Activated naive CD4-positive, alpha-beta T cell treated with anti-CD3 and anti-CD28 coated beads, Interleukin-2, amount 50 U/mL, for 16 hours (primary cell): ENCODE results near the gene LIMS1.
A peak's percentile ranks its signal among the peaks of the same experiment; 100 is the strongest.
"Not testable (repeated sequence)": the region's sequence is repeated elsewhere in the genome, so short reads cannot be mapped to it uniquely, and the experiment has no call there.

Experiments
- DNase-seq: peaks from one replicate; pipeline ENCODE4 v3.0.0-alpha.2; 2020

Gene LIMS1, protein sequence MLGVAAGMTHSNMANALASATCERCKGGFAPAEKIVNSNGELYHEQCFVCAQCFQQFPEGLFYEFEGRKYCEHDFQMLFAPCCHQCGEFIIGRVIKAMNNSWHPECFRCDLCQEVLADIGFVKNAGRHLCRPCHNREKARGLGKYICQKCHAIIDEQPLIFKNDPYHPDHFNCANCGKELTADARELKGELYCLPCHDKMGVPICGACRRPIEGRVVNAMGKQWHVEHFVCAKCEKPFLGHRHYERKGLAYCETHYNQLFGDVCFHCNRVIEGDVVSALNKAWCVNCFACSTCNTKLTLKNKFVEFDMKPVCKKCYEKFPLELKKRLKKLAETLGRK

DNA sequence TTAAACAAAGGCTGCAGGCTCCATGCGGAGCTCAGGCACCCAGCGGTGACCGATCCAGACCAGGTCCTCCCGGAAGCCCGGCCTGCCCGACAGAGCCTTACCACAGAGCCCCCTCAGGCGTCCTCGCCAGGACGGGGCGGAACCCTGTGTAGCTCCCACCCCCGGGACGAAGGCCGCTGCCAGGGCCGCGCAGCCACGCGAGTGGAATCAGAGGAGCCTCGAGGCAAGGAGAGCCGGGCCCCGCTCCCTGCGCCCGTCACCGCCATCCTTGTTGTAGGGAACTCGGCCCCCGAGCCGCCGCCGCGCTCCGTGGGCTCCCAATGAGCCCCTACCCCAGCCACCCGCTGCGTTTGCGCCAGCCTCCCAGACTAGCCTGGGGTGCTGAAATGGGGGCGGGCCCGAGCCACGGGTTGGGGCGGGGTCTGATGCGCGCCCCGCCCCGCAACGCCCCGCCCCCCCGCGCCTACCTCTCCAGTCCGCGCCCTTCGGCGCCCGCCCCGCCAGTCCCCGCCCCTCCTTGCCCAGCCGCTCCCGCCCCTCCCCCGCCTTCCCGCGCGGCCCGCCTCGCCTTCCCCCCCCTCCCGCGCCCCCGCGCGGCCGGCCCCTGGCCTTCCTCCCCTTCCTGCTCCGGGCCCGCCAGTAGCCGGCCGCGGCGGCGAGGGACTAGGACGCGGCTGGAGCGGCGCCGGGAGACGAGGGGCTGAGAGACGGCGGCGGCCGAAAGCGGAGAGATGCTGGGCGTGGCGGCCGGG lies at the start of gene LIMS1:
TSS of gene LIMS1 (plus strand) at position 639 of the 752 bp plus-strand sequence. CDS start at position 732, 93 bp downstream.
- DNase-seq = peak; percentile 82

- no peak for DNase-seq
Observed at GRCh38 chr2:108485253-108485652, 49.0 kb upstream of the LIMS1 start.

DNA sequence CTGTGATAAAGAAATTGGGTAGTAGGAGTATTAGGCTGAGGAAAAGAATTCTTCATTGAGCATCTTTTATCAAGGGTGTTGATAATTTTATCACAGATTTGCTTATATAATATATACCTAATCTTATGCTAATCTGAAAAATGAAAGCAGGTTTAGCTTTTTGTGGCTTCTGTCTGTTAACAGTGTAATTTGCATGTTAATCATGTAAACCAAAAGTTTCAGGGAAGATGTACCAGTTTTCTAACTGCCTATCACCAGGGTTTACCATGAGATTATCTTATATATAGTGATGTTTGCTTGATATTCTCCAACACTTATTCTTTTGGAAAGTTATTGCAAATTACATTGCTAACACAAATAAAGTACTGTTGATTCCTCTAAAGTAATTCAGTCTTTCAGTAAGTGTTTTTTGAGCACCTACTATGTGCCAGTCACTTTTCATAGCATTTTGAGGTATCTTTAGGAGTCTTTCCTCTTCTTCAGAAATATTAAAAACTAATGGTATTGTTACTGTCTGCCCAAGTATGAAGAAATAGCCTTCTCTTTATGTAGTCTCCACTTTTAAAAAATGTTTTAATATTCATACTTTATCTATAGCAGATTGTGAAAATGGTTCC lies 43.7 kb upstream of the LIMS1 start:
- DNase-seq = no peak

DNA sequence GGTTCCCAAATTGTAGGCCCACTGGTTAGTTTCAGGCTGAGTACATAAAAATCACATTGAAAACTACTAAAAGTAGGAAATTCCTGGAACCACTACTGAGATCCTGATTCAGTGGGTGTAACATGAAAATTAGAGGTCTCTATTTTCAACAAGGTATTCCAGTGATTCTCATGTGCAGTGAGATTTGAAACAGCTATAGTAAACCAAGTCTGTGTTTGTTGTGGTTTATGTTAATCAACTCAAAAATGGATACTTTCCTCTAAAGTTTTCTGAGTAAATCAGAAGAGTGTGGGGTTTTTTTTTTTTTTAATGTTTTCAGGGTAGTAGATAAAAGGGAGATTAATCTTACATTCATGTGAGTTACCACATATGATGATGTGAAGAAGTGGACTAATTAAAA lies 42.4 kb upstream of the LIMS1 start:
- no peak for DNase-seq

DNA sequence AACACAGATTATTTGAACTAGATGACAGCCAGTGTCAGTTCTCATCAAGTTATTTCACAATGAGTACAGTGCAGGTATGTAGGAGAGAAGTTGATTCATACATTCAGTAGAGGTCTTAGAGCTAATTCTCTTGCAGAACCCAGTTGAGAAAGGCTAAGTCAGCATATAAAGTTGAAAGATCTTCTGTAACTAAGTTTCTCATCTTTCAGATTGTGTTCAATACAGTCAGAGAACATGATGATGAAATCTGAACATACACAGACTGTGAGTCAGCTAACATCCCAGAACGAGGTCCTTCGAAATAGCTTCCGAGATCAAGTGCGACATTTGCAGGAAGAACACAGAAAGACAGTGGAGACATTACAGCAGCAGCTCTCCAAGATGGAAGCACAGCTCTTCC lies 41.9 kb upstream of the LIMS1 start:
- DNase-seq = no peak

- not testable (repeated sequence) for DNase-seq
Observed at GRCh38 chr2:108496167-108496566, 38.1 kb upstream of the LIMS1 start.

- not testable (repeated sequence) for DNase-seq
Observed at GRCh38 chr2:108507620-108508019, 26.6 kb upstream of the LIMS1 start.

- not testable (repeated sequence) for DNase-seq
Observed at GRCh38 chr2:108512431-108512830, 21.8 kb upstream of the LIMS1 start.

- not testable (repeated sequence) for DNase-seq
Observed at GRCh38 chr2:108514478-108514877, 19.8 kb upstream of the LIMS1 start.

- not testable (repeated sequence) for DNase-seq
Observed at GRCh38 chr2:108524688-108525087, 9.6 kb upstream of the LIMS1 start.

DNA sequence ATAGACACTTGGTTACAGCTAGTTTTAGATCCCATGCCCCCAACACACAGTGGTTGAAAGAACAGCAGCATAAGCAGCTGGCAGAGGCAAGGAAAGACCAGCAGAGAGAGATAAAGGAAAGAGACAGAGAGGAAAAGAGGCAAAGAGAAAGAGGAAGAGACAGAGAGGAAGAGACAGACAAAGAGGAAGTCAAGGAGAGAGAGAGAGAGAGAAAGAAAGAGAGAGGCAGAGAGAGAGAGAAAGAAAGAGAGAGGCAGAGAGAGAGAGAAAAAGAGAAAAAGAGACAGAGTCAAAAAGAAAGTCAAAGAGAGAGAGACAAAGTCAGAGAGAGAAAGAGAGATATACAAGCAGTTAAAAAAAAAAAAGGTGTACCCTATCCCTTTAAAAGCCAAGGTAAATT lies 9.0 kb upstream of the LIMS1 start:
- DNase-seq = not testable (repeated sequence)

DNA sequence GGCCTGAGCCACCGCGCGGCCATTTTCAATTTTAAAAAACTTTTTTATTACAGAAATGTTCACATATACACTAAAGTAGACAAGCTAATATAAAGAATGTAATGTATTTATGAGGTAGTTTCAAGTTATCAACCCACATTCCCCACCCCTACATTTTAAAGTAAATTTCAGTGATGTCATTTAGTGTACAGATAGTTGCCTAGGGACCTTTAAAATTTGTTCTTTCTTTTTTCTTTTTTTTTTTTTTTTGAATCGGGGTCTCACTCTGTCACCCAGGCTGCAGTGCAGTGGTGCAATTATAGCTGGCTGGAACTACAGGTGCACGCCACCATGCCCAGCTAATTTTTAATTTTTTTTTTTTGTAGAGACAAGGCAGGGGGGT lies 2.6 kb upstream of the LIMS1 start:
- DNase-seq = no peak

DNA sequence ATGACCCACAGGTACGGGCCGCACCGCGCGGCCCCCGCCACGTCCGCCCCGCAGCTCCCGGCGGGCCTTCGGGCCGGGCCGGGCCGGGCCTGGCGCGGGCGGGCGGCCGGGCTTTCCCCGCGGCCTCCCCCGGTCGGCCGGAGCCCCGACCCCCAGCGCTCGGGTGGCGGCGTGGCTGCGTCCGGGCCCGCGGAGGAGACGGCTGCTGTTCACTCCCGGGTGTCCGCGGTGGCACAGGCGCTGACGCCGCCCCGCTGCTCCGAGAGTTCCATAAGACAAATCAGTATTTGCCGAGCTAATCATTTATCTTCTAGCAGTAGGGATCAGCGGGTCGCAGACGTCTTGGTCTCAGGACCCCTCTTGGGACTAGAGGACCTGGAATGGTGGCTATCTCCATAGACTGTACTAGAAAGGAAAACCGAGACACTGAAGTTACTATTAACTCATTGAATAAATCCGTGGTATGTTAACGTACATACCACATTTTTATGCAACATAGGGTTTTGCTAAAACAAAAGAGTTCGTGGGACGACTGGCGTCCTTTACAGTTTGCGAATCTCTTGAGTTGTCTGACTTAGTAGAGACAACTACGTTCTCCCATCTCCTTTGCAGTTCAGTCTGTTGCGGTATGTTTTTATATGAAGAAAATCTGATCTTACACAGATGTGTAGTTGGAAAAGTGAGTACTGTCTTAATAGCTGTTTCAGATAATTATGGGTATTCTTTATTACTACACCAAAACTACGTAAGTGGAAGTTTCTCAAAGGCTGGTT lies 500 bp downstream of the LIMS1 start:
- peak; percentile 36 for DNase-seq

DNA sequence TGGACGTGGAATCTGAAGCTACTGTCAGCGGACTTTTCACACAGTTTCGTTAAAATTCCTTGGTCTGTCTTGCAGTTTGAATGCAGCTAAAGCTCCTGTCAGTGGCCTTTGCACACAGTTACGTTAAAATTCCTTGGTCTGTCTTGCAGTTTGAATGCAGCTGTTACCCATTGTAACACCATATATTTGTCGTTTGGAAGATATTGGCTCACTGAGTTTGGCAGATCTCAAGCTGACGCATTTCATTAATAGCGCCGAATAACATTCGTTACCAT lies 1.0 kb downstream of the LIMS1 start:
- no peak for DNase-seq

DNA sequence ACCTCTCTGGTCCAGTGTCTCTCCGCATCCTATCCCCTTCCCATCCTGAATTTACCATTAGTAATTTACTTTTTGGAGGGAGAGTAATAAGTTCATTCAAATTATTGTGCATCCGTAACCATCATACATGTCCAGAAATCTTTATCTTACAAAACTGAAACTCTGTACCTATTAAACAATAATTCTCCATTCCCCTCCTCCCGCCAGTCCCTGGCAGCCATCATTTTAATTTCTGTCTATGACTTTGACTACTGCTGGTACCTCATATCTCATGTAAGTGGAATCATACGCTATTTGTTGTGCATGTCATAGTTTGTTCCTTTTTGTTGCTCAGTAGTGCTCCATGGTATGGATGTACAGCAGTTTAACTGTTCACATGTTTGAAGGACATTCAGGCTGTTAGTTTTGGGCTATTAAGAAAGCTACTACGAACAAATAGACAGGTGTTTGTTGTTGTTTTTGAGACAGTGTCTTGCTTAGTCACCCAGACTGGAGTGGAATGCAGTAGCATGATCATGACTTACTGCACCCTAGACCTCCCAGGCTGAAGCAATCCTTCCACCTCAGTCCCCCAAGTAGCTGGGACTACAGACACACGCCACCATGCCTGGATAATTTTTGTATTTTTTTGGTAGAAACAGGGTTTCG lies 2.0 kb downstream of the LIMS1 start:
- no peak for DNase-seq

DNA sequence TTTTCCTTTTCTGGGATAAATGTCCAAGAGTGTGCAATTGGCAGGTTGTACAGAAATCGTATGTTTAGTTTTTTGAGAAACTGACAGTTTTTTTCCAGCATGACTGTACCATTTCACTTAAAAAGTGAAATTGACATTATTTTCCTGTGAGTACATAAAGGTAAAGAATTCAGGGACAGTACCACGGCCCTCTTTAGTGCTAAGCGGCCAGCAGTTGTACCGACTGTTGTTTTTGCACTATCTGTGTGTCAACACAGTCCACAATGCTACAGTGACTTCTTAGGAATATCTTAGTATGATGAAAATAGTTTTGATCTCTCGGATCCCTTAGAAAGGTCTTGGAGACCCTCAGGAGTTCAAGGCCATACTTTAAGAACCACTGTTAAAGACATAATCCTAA lies 2.6 kb downstream of the LIMS1 start:
- no peak for DNase-seq

- DNase-seq = no peak
Observed at GRCh38 chr2:108538000-108538625, 3.8 kb downstream of the LIMS1 start.

- no peak for DNase-seq
Observed at GRCh38 chr2:108541451-108541850, 7.2 kb downstream of the LIMS1 start.

GRCh38 chr2:108542071-108542470 lies 7.8 kb downstream of the LIMS1 start:
- DNase-seq = no peak

DNA sequence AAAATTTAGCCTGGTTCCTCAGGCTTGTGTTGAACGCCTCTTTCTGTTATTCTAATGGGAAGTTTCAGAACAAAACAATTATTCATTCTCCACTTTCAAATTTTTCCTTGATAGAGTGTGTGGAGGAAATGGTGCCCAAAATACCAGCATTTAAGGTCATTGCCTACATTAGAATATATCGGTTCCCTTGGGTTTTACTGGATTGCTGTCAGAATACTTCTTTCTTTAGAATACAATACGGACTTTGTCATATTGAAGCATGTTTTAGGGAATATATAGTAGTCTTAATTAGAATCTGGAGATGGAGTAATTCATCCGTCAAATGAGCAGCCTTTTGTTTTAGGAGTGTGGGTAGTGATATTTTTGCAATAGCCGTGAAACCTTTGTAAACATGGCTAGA lies 13.3 kb downstream of the LIMS1 start:
- no peak for DNase-seq

DNA sequence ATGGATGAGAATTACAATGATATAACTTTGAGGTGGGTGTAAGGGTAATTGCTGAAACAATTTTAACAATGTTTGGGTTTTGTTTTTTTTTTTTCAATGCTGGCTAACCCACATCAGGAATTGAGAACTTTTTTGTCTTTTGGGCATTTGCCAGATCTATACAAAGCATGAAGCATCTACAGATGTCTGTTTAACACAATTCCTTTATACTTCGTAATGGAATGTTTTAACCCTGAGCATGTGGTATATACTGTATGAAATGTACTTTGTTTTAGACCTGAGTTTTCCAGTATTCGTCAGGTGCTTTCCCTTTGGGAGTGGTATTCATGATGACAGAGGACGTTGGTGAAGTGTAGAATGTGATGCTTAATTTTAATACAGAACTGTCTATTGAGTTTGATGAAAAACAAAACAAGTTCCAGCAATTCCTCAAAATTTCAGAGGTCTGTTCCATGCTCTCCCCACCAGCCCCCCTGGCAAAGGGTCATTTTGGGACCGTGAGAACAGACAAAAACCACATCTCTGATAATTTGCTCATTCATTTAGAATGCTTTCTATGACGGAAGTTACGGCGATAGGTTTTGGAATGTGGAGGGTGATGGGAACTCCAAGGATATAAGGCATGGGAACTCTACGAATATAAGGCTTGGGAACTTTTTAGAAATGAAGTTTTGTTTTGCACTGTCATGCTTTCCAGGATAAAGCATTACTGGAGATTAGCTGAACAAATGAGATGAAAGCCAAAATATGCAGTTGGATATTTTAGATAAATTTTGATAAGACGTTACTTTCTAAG lies 14.1 kb downstream of the LIMS1 start:
- no peak for DNase-seq

DNA sequence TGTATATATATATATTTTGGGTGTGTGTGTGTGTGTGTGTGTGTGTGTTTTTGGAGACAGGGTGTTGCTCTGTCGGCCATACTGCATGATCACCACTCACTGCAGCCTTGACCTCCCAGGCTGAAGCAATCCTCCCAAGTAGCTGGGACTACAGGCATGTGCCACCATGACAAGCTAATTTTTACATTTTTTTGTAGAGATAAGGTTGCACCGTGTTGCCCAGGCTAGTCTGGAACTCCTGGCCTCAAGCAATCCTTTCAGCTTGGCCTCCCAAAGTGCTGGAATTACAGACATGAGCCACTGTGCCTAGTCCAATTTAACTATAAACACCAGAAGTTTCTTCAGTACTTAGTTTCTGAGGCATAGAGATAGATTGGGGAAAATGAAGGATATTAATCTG lies 18.3 kb downstream of the LIMS1 start:
- no peak for DNase-seq
